ENCODE measurements around the gene C1QTNF8.

C1QTNF8 gene

GRCh38 chr16:1127101-1127500, 31.1 kb upstream of the C1QTNF8 start:
- DNase-seq (ENCODE audit: low read depth) = no peak

GRCh38 chr16:1126586-1126985, 30.5 kb upstream of the C1QTNF8 start:
- no peak for DNase-seq (ENCODE audit: low read depth)

- no peak for DNase-seq (ENCODE audit: low read depth)
These were observed 30.0 kb upstream of the C1QTNF8 start for GRCh38 chr16:1126044-1126443.

- peak; percentile 9 for DNase-seq (ENCODE audit: low read depth)
These were observed 29.4 kb upstream of the C1QTNF8 start for GRCh38 chr16:1125471-1125870.

DNA sequence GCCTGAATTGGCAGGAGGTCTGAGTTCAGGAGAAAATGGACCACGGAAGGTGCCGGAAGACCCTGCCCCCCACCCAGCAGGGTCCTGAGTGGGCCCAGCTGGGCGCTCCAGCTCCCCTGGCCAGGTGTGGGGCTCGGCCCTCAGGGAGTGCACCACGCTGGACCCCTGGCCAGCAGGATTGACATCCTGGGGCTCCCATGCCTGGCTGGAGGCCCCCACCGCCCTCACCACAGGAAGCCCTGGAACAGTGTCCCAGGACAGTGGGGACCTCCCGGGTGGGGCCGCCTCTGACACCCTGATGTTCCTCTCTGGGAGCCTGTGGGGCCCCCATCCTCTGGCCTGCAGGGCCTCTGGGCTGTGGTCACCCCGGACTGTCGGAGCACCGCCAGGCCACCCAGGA, 28.8 kb upstream of the C1QTNF8 start:
- DNase-seq (ENCODE audit: low read depth) = no peak

DNA sequence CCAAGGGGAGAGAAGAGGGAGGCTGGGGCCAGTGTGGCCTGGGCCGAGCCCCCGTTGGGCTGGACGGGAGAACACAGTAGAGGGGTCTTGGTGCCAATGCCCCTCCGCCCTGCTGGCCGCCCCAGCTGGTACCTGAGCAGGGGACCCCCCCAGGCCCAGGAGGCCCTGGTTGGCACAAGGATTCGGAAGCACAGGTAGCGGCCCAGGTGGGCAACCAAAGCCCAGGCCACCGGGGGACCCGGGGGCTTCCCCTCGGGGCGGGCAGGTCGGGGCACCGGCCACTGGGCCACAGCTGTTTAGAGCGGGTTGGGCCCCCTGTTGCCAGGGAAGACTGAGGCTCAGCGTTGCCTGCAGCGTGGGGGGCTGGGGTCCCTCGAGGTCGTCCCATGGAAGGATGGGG, 28.2 kb upstream of the C1QTNF8 start:
- DNase-seq (ENCODE audit: low read depth) = no peak

DNA sequence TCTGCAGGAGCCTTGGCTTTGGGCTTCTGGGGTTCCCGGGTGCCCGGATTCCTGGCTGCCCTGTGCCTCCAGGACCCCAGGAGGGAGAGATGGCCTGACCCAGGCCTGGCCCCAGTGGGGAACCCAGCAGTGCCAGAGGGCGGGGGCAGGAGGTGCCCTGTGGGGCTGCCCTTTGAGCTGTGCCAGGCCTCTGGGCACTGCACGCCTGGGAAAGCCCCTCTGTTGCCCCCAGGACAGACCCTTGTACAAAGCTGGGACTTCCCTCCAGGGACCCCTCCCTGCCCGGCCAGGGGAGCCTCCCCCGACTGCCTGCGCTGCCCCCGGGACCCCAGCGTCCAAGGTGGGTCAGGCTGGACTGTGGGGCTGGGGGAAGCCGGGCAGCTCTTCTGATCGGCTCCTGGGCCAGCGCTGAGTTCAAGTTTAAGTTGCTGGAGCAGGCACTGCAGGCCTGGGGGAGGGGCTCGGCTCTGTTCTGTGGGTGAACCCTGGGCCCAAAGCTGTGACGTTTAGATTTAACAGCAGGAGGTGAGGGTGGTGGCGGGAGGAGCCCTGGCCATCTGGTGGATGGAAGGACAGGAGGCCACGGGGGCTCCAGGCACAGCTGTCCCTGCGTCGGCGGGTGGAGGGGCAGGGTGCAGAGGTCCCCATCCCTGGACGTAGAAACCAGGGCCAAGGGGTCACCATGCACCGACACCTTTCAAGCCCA, 27.6 kb upstream of the C1QTNF8 start:
- DNase-seq (ENCODE audit: low read depth) = no peak

GRCh38 chr16:1122398-1122765, 26.3 kb upstream of the C1QTNF8 start:
- no peak for DNase-seq (ENCODE audit: low read depth)

- DNase-seq (ENCODE audit: low read depth) = no peak
These were observed 25.8 kb upstream of the C1QTNF8 start for GRCh38 chr16:1121601-1122397.

DNA sequence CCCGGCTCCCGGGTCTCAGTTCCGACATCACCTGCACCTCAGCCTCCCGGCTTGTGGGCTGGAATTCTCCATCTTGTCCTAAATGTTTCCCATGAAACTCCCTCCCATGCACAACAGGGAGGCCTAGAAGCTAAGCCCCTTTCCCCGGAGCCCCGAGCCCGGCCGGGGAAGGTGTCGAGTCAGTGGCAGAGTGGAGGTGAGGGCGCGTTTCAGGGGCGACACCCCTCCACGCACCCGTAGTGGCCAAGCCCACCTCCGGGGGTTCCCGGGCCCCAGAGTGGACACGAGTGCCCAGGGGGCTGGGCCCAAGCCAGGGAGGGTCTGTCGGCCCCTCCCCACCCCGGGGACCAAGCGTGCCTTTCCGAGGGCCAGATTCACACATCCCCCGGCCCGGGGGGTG, 25.0 kb upstream of the C1QTNF8 start:
- DNase-seq (ENCODE audit: low read depth) = no peak

- no peak for DNase-seq (ENCODE audit: low read depth)
These were observed 24.5 kb upstream of the C1QTNF8 start for GRCh38 chr16:1120577-1120941.

DNA sequence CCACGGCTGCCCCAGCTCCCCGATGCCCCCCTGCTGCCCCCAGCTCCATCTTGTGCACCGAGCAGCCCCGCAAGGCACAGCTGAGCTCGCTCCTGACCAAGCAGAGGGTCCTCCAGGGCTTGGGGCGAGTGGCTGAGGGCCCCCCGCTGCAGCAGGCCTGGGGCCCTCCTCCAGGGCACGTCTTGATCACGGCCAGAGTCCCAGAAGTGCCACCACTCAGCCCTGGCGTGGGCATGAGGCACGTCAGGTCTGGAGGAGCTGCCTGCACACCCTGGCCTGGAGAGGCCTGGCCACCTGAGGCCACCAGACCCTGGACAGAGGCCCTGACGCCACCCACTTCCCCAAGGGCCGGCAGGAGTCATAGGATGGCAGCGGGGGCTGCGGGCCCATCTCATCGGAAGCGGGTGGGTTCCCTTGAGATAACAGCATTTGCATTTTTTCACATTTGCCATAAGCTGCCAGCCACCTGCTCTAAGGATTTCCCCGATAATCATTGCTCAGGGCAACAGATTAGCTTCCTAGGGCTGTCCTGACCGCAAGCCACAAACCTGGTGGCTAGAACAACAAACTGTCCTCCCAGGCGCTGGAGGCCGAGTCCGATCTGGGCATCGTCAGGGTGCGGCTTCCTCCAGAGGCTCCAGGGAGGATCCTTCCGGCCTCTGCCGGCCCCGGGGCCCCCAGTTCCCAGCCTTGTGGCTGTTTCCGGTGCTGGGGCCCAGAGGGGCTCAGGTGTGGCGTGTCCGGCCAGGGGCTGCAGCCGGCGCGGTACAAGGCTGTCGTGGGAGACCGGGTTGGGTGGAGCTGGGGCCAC, 23.9 kb upstream of the C1QTNF8 start:
- no peak for DNase-seq (ENCODE audit: low read depth)

DNA sequence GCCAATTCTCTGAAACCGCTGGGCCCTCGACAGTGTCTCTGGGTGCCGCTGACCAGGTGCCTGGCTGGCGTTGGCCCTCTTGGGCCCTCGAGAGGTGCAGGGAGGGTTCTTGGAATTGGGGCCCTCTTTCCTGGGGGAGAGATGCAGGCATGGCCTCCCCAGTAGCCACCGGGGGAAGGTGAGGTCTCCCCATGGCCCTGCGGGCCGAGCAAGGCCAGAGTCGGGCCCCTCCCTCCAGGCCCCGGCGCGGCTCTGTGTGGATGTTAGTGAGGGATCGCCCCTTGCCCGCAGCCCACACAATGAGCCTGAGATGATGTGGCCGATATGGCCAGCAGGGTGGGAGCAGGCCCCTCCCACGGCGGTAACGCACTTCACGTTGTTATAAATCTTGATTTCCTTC, 23.1 kb upstream of the C1QTNF8 start:
- DNase-seq (ENCODE audit: low read depth) = no peak

- DNase-seq (ENCODE audit: low read depth) = no peak
These were observed 21.9 kb upstream of the C1QTNF8 start for GRCh38 chr16:1117926-1118325.

DNA sequence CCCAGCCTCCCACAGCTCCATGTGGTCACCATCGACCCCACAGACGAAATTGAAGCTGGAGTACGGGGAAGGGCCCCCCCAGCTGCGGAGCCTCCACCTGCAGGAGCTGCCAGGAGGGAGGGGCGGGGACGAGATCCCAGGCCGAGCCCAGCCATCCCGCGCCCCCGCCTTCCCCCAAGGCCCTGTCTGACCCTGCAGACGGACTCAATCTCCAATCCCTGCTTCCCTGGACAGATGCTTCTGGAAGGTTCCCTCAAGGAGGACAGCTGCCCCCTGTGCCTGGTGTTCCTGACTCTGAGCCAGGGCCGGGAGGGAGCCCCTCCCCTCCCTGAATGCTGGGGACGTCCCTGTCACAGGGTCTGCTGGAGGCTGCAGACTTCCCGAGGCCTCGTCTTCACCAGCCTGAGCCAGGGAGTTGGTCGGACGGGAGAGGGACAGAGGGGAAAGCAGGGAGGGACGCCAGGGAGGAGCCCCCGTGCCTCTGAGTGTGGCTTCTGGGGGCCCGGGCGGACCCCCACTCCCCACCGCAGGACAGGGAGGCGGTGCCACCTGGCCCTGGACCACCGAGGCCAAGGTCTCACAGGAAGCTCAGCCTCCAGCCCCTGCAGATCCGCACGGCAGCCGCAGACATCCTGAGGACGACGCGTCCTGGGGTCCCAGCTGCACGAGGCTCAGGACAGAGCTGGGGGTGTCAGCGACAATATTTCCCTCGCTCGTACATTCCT, 21.3 kb upstream of the C1QTNF8 start:
- no peak for DNase-seq (ENCODE audit: low read depth)

DNA sequence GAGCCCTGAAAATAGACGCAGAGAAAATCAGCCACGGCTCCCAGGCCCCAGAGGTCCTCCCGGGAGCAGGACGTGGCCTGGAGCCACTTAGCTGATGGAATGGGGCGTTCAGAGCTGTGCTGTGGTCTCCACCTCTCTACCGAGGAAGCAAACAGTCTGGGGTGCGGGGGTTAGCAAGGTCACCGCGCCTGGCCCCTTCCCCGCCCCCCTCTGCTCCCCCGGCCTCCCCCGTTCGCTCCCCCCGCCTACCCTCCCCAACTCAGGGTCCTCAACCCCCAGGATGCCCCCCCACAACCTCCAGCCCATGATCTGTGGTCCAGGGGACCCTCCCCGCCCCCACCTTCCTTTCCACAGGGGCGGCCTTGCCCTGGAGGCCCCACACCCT, 20.6 kb upstream of the C1QTNF8 start:
- DNase-seq (ENCODE audit: low read depth) = no peak

DNA sequence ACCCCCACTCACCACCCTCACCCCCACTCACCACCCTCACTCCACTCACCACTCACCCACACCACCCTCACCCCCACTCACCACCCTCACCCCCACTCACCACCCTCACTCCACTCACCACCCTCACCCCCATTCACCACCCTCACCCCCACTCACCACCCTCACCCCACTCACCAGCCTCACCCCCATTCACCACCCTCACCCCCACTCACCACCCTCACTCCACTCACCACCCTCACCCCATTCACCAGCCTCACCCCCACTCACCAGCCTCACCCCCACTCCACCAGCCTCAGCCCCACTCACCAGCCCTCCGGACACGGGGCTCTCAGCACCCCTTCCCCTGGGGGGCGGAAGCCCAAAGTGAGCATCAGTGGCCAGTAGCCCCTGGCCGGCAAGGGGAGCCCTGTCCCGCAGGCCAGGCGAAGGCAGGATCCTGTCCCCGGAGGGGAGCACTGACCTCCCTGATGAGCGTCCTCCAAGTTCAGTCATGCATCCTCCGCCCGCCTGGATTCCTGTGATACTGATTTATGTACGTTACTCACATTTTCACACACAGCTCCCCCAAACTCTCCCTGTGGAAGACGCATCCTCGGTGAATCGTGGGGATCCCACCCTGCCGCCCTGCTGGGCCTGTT, 18.0 kb upstream of the C1QTNF8 start:
- DNase-seq (ENCODE audit: low read depth) = no peak

DNA sequence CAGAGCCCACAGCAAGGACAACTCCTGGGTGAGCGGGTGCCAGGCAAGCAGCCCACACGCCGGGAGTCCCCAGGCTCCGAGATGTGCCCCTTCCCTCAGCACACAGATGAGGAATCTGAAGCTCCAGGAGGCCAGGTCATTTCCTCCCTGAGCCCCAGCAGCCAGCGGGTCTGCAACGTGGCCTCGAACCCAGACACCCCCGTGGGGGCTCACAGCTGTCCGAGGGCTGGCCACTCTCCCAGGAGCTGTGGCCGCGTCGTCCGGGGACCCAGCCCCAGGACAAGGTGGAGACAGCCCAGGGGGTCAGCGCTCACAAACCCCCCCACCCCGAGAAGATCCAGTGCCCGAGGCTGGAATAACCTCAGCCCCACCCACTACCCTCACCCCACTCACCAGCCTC, 17.4 kb upstream of the C1QTNF8 start:
- DNase-seq (ENCODE audit: low read depth) = no peak

DNA sequence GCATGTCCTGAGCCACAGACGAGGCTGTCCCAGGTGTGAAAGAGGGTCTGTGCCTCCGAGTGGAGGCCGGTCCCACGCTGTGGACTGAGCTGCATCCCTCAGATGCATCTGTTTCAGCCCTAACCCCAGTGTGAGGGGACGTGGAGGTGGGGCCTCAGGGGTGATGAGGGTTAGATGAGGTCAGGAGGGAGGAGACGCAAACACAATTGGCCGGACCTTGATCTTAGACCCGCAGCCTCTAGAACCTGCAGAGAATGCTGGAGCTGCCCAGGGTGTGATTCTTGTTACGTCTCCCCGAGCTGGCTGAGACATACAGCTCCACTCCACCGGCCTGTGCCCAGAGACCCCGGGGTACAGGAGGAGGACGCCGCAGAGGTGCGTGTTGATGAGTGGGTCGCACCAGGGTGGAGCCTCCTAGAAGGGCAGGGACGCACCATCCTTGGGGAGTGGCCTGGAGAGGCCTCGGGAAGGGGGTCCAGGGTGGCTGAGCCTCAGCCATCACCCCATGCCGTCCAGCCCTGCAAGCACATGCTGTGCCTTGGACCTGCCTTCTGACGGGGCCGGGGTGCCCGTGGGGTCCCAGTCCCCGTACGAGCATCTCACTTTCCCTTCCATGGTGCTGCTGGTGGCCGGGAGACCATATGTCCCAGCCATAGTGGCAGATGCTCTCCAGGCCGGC, 16.6 kb upstream of the C1QTNF8 start:
- DNase-seq (ENCODE audit: low read depth) = no peak

- DNase-seq (ENCODE audit: low read depth) = no peak
These were observed 13.6 kb upstream of the C1QTNF8 start for GRCh38 chr16:1109648-1110047.
